ENCODE results near the gene AJM1. TPM values are rescaled to one million over a fixed set of nuclear protein-coding genes. Genes with fewer than 3 reads are reported as not detected.
A peak's percentile ranks its signal among the peaks of the same experiment; 100 is the strongest.

The AJM1 gene
- total RNA-seq, 4 donors from 2014 or later: 1.4 to 2.9 (median 1.6) TPM

- DNase-seq (ENCODE audit: low spot score in 2 of 2): peak in 1 of 2 donors; percentile 12
- intact Hi-C loops (cut with DNase I; ENCODE audit: low total_unique reads): loop anchor here (10.0 kb wide), 1 partner anchor 88 kb away; the partner anchor contains the start of genes C8G and FBXW5
- 85 to 89% methylated on average over 14 to 16 of the region's 19 CpGs for WGBS, 2 donors
- H3K4me3 ChIP-seq (ENCODE audit: low read depth, poor library complexity, severe bottlenecking): no peak overlapping the region
- TF ChIP-seq CTCF (IDR thresholded peaks at IDR 0.05) (no peak), POLR2A (IDR thresholded peaks at IDR 0.05) (no peak)
Measured at GRCh38 chr9:136857166-136857565, 14.9 kb downstream of the AJM1 start.

GRCh38 chr9:136857581-136858412, 15.5 kb downstream of the AJM1 start:
- no peak overlapping the region for H3K4me3 ChIP-seq (ENCODE audit: low read depth, poor library complexity, severe bottlenecking)
- TF ChIP-seq CTCF (IDR thresholded peaks at IDR 0.05) (no peak), POLR2A (IDR thresholded peaks at IDR 0.05) (no peak)
- WGBS, 2 donors: 47 to 58% methylated on average over 7 to 19 of the region's 29 CpGs
- peak in 1 of 2 donors; percentile 14 for DNase-seq (ENCODE audit: low spot score in 2 of 2)
- intact Hi-C loops (cut with DNase I; ENCODE audit: low total_unique reads): loop anchor here (10.0 kb wide), 1 partner anchor 87 kb away; the partner anchor contains the start of genes C8G and FBXW5

GRCh38 chr9:136858452-136858843, 16.2 kb downstream of the AJM1 start:
- no peak overlapping the region for H3K4me3 ChIP-seq (ENCODE audit: low read depth, poor library complexity, severe bottlenecking)
- 76% methylated on average over 10 to 13 of the region's 15 CpGs for WGBS, 2 donors
- TF ChIP-seq POLR2A (IDR thresholded peaks at IDR 0.05) (no peak), CTCF (IDR thresholded peaks at IDR 0.05) (no peak)
- DNase-seq (ENCODE audit: low spot score in 2 of 2): no peak
- intact Hi-C loops (cut with DNase I; ENCODE audit: low total_unique reads): loop anchor here (10.0 kb wide), 1 partner anchor 86 kb away; the partner anchor contains the start of genes C8G and FBXW5

GRCh38 chr9:136858844-136859757, 16.8 kb downstream of the AJM1 start:
- intact Hi-C loops (cut with DNase I; ENCODE audit: low total_unique reads): loop anchor here (10.0 kb wide), 1 partner anchor 86 kb away; the partner anchor contains the start of genes C8G and FBXW5

More at GRCh38 chr9:136858844-136859757, 16.8 kb downstream of the AJM1 start:
- H3K4me3 ChIP-seq (ENCODE audit: low read depth, poor library complexity, severe bottlenecking): no peak overlapping the region
- no peak for TF ChIP-seq CTCF (IDR thresholded peaks at IDR 0.05)
- no peak for TF ChIP-seq POLR2A (IDR thresholded peaks at IDR 0.05)
- no peak for DNase-seq (ENCODE audit: low spot score in 2 of 2)
- 42 to 48% methylated on average over 13 to 16 of the region's 20 CpGs for WGBS, 2 donors
